ENCODE measurements around the gene MKKS. TPM values are rescaled to one million over a fixed set of nuclear protein-coding genes. Genes with fewer than 3 reads are reported as not detected.
A peak's percentile ranks its signal among the peaks of the same experiment; 100 is the strongest.

Gene MKKS
- polyA plus RNA-seq, 2 of the 4 experiments (the other 2 are of a cell fraction) = 24.3 to 85.2 TPM

DNA sequence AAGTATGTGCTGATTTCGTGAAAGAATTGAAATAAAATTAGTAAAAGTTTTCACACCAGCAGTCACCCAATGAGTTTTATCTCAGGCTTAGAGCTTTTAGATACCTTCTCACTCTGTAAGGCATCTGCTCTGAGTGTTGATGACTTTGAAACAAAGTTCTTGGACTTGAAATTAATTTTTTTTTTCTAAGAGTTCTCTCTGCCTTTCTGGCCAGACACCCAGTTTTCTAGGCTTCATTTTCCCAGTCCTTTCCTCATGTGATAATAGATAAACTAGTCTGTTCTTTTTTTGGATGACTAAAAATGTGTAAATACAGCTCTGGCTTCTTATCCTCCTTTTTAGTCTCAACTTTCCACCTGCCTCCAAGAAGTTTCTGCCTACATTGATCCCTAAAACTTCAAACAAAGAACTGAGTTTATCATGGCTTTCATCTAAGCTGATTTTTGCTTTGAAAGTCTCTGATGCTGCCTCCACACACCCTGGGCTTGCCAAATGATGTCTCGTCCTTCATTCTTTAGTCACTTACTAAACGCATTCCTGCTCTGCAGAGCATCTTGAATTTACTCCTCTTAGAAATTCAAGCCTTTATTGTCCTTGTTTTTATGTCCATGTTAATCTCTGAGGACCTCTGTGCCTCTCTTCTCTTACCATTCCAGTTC is 33.8 kb upstream of the MKKS start (continued):
- TF ChIP-seq ZSCAN20 (CRISPR knock-in tag; IDR thresholded peaks at IDR 0.05) = no peak
- no peak for TF ChIP-seq KDM1A (IDR thresholded peaks at IDR 0.05; ENCODE audit: low read depth)
- no peak for TF ChIP-seq MYC (IDR thresholded peaks at IDR 0.05; ENCODE audit: borderline replicate concordance, low read length)

DNA sequence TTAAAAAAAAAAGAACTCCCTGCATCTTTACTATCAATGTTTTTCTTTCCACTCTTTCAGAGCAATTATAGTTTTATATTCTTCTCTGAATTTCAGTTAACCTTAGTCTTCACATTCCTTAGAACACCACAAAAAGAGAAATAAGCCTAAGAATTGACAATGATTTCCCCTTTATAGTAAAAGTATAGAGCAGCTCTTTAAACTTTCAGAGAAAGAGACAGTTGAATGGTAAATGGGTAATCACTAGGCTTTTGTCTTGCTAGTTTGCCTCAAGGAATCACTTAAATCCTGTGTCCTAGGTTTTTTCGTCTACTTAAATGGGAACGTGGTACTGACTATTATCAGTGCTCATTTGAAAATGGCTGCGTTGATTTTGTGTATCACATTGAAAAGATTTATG is 32.8 kb upstream of the MKKS start:
- peak; percentile 84 for FAIRE-seq
- CTCF ChIA-PET = interaction anchor here (1.3 to 2.5 kb wide), 3 partner anchors 8 to 489 kb away, joined by 3 to 20 read pairs (median 4); no protein-coding TSS in a partner anchor

DNA sequence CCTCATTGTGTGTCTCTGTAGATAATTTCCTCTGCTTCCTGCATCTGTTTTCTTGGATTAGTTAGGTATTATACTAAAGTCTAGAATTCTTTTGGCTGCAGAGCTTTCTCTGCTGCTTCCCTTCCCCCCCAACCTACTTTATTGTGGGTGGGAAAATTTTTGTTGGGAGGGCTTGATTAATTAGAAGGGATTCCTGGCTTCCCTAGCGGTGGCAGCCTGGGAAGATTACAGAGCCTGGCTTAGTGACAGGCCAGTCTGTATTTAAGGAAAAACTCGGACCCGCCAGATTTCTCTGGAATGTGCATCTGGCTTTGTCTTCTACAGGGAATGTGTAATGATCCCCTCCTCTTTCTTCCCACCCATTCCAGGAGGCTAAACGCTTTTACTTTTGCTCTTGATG is 32.3 kb upstream of the MKKS start:
- no peak for DNase-seq (ENCODE audit: low read depth in 1 of 2, low spot score in 1 of 2)
- no peak for ATAC-seq
- FAIRE-seq = no peak
- Histone ChIP-seq H3K4me2 (no peak overlapping the region), H3K27ac (peak overlapping the region in 1 of 2 experiments; percentile 38; a peak in 3 of 6 replicates), H3K4me3 (no peak overlapping the region), H3K9me3 (0 out of 3 replicates have a peak, but pooled peaks cover 3% of the 10 kb centered on the region), H3K4me1 (peaks cover 46% of the 10 kb centered on the region)
- ChIA-PET CTCF (interaction anchor here (1.3 kb wide), 1 partner anchor 9 kb away, joined by 4 read pairs; no protein-coding TSS in a partner anchor), POLR2A (no interaction called here)
- TF ChIP-seq MAZ (IDR thresholded peaks at IDR 0.05; ENCODE audit: borderline replicate concordance, low read depth, low read length) = no peak
- no peak for TF ChIP-seq RARB (CRISPR knock-in tag; IDR thresholded peaks at IDR 0.05)
- TF ChIP-seq, protein P1, sequence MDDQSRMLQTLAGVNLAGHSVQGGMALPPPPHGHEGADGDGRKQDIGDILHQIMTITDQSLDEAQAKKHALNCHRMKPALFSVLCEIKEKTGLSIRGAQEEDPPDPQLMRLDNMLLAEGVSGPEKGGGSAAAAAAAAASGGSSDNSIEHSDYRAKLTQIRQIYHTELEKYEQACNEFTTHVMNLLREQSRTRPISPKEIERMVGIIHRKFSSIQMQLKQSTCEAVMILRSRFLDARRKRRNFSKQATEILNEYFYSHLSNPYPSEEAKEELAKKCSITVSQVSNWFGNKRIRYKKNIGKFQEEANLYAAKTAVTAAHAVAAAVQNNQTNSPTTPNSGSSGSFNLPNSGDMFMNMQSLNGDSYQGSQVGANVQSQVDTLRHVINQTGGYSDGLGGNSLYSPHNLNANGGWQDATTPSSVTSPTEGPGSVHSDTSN (IDR thresholded peaks at IDR 0.05) = no peak
- TF ChIP-seq EP300 (IDR thresholded peaks at IDR 0.05) = no peak
- no peak for TF ChIP-seq PHF8 (IDR thresholded peaks at IDR 0.05; ENCODE audit: borderline replicate concordance, low read depth)
- no peak for TF ChIP-seq FOSL2 (IDR thresholded peaks at IDR 0.05)
- no peak for TF ChIP-seq FOSL2 (CRISPR knock-in tag; IDR thresholded peaks at IDR 0.05)
- TF ChIP-seq, protein P2, sequence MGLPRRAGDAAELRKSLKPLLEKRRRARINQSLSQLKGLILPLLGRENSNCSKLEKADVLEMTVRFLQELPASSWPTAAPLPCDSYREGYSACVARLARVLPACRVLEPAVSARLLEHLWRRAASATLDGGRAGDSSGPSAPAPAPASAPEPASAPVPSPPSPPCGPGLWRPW (IDR thresholded peaks at IDR 0.05) = no peak
- TF ChIP-seq MYC (IDR thresholded peaks at IDR 0.05; ENCODE audit: borderline replicate concordance, low read length) = no peak
- TF ChIP-seq RFX5 (IDR thresholded peaks at IDR 0.05) = no peak
- no peak for TF ChIP-seq HOXA7 (CRISPR knock-in tag; IDR thresholded peaks at IDR 0.05)
- no peak for TF ChIP-seq NR3C1 (IDR thresholded peaks at IDR 0.05)
- no peak for TF ChIP-seq JUNB (IDR thresholded peaks at IDR 0.05)
- no peak for TF ChIP-seq HOXB13 (CRISPR knock-in tag; IDR thresholded peaks at IDR 0.05; ENCODE audit: low read depth)
- TF ChIP-seq, protein P3, sequence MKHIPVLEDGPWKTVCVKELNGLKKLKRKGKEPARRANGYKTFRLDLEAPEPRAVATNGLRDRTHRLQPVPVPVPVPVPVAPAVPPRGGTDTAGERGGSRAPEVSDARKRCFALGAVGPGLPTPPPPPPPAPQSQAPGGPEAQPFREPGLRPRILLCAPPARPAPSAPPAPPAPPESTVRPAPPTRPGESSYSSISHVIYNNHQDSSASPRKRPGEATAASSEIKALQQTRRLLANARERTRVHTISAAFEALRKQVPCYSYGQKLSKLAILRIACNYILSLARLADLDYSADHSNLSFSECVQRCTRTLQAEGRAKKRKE (CRISPR knock-in tag; IDR thresholded peaks at IDR 0.05; ENCODE audit: low read depth) = no peak
- TF ChIP-seq JUN (IDR thresholded peaks at IDR 0.05) = no peak
- TF ChIP-seq RAD21 (conservative IDR thresholded peaks at IDR 0.05 in 1 of 2, IDR thresholded peaks at IDR 0.05 in 1 of 2) = no peak
- no peak for TF ChIP-seq MAFK (IDR thresholded peaks at IDR 0.05; ENCODE audit: partially characterized antibody)
- TF ChIP-seq FOSB (CRISPR knock-in tag; IDR thresholded peaks at IDR 0.05) = no peak
- TF ChIP-seq, protein P4, sequence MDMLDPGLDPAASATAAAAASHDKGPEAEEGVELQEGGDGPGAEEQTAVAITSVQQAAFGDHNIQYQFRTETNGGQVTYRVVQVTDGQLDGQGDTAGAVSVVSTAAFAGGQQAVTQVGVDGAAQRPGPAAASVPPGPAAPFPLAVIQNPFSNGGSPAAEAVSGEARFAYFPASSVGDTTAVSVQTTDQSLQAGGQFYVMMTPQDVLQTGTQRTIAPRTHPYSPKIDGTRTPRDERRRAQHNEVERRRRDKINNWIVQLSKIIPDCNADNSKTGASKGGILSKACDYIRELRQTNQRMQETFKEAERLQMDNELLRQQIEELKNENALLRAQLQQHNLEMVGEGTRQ (IDR thresholded peaks at IDR 0.05) = no peak
- 83% methylated on average over 4 of the region's 4 CpGs for WGBS (ENCODE audit: missing lambda C conversion rate)

More for the DNA sequence above, 32.8 kb upstream of the MKKS start:
- Histone ChIP-seq H3K4me2 (peak overlapping the region; percentile 32; the same call in 1 of the 3 replicates), H3K4me1 (peaks cover 46% of the 10 kb centered on the region), H3K9me3 (0 out of 3 replicates have a peak, but pooled peaks cover 8% of the 10 kb centered on the region), H3K27ac (no peak overlapping the region; a peak in 2 of 6 replicates), H3K4me3 (no peak overlapping the region)
- POLR2A ChIA-PET = no interaction called here
- DNase-seq (ENCODE audit: low read depth in 1 of 2, low spot score in 1 of 2) (no peak), ATAC-seq (no peak)
- TF ChIP-seq SMC3 (IDR thresholded peaks at IDR 0.05) = no peak
- 88% methylated on average over 3 of the region's 3 CpGs for WGBS (ENCODE audit: missing lambda C conversion rate)
